GM12872 (cell line): ENCODE results near the gene SLMAP.

ENCODE experiments used
- CTCF ChIP-seq: IDR thresholded peaks from 3 replicates; pipeline ENCODE4 v1.5.1; 2011; ENCODE audit warnings: low read depth, mild to moderate bottlenecking, low read length, moderate library complexity; ENCODE audit not compliant: insufficient read depth

The SLMAP gene

GRCh38 chr3:57820479-57820878 is 64.4 kb downstream of the SLMAP start:
- TF ChIP-seq CTCF = no peak

- TF ChIP-seq CTCF = no peak
These were observed 65.7 kb downstream of the SLMAP start for GRCh38 chr3:57821765-57822164.

- TF ChIP-seq CTCF = no peak
These were observed 66.6 kb downstream of the SLMAP start for GRCh38 chr3:57822686-57823085.

GRCh38 chr3:57825116-57825515 is 69.0 kb downstream of the SLMAP start:
- no peak for TF ChIP-seq CTCF

- no peak for TF ChIP-seq CTCF
These were observed 70.3 kb downstream of the SLMAP start for GRCh38 chr3:57826245-57826951.

GRCh38 chr3:57826952-57827723 is 71.0 kb downstream of the SLMAP start:
- no peak for TF ChIP-seq CTCF

GRCh38 chr3:57827757-57828156 is 71.6 kb downstream of the SLMAP start:
- TF ChIP-seq CTCF = no peak
